ENCODE measurements around the gene CD72. TPM values are rescaled to one million over a fixed set of nuclear protein-coding genes. Genes with fewer than 3 reads are reported as not detected.
A peak's percentile ranks its signal among the peaks of the same experiment; 100 is the strongest.
"Not testable (repeated sequence)": the region's sequence is repeated elsewhere in the genome, so short reads cannot be mapped to it uniquely, and the experiment has no call there.

Gene CD72
- total and polyA plus RNA-seq, 4 donors, result 1.6 to 11.5 (median 3.5) TPM

DNA sequence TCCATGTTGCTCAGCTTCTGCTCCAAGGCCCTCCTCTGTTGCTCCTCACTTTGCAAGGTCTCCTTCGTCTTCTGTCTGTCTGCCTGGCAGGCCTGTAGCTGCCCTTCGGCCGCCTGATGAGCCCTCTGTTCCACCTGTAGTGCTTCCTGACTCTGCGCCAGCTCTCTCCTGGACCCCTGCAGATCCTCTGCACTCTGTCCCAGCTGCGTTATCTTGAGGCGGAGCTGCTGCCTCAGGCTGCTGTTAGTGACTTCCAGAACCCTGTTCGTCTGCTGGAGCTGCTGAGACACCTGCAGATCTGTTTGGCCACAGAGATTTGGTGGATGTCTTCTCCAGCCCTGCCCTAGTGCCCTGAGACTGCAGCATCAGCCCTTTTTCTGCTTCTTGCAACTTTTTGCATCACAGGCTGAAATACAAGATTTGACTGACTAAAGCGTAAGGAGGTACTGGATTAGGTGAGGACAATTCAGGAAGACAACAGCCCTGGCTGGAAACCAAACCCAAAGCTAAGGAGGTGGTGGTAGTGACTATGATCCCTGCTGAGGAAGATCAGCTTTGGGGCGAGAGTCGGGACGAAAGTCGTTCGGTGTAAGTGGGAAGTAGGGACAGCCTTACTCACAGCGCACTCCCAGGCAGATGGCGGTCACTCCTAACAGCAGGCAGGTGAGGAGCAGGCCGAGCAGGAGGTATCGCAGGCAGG is 2.1 kb downstream of the CD72 start:
- intact Hi-C loops (cut with DNase I), result no loop called here

GRCh38 chr9:35612843-35613242 is 5.4 kb downstream of the CD72 start:
- intact Hi-C loops (cut with DNase I), result no loop called here
- H3K4me3 ChIP-seq (ENCODE audit: low read length in 2 of 2), result no peak overlapping the region

More for the DNA sequence above, 2.1 kb downstream of the CD72 start:
- H3K4me3 ChIP-seq (ENCODE audit: low read length in 2 of 2), result no peak overlapping the region
- no peaks in the 10 kb centered on the region for H3K36me3 ChIP-seq (ENCODE audit: control insufficient read depth in 1 of 2, insufficient read depth in 2 of 2, low read length in 1 of 2)
- 86 to 88% methylated on average over 17 of the region's 17 CpGs for WGBS, 2 donors
- no peak overlapping the region for H3K27ac ChIP-seq (ENCODE audit: low read depth in 1 of 2, low read length in 2 of 2)
- no peaks in the 10 kb centered on the region for H3K4me1 ChIP-seq (ENCODE audit: control insufficient read depth in 1 of 2, insufficient read depth in 2 of 2, low read length in 2 of 2)
- no peak for ATAC-seq (ENCODE audit: low FRiP score)
- H3K9me3 ChIP-seq (ENCODE audit: control insufficient read depth, low read length), result no peaks in the 10 kb centered on the region
- H3K27me3 ChIP-seq (ENCODE audit: control insufficient read depth in 1 of 2, insufficient read depth in 2 of 2, low read length in 1 of 2), result no peaks in the 10 kb centered on the region
- no peak for DNase-seq

GRCh38 chr9:35612066-35612465 is 6.1 kb downstream of the CD72 start:
- H3K4me3 ChIP-seq (ENCODE audit: low read length in 2 of 2); H3K4me1 ChIP-seq (ENCODE audit: control insufficient read depth in 1 of 2, insufficient read depth in 2 of 2, low read length in 2 of 2); intact Hi-C loops (cut with DNase I); ATAC-seq (ENCODE audit: low FRiP score); H3K27ac ChIP-seq (ENCODE audit: low read depth in 1 of 2, low read length in 2 of 2); H3K9me3 ChIP-seq (ENCODE audit: control insufficient read depth, low read length); H3K36me3 ChIP-seq (ENCODE audit: control insufficient read depth in 1 of 2, insufficient read depth in 2 of 2, low read length in 1 of 2); DNase-seq; H3K27me3 ChIP-seq (ENCODE audit: control insufficient read depth in 1 of 2, insufficient read depth in 2 of 2, low read length in 1 of 2): not testable (repeated sequence)
- 93 to 95% methylated on average over 4 of the region's 4 CpGs for WGBS, 2 donors

More at GRCh38 chr9:35612843-35613242, 5.4 kb downstream of the CD72 start:
- Histone ChIP-seq H3K36me3 (ENCODE audit: control insufficient read depth in 1 of 2, insufficient read depth in 2 of 2, low read length in 1 of 2) (peaks cover 0 to 3% of the 10 kb centered on the region in 2 donors), H3K27me3 (ENCODE audit: control insufficient read depth in 1 of 2, insufficient read depth in 2 of 2, low read length in 1 of 2) (no peaks in the 10 kb centered on the region), H3K9me3 (ENCODE audit: control insufficient read depth, low read length) (no peaks in the 10 kb centered on the region), H3K4me1 (ENCODE audit: control insufficient read depth in 1 of 2, insufficient read depth in 2 of 2, low read length in 2 of 2) (no peaks in the 10 kb centered on the region), H3K27ac (ENCODE audit: low read depth in 1 of 2, low read length in 2 of 2) (no peak overlapping the region)
- DNase-seq, result no peak
- WGBS, 2 donors, result 88 to 94% methylated on average over 2 of the region's 2 CpGs
- ATAC-seq (ENCODE audit: low FRiP score), result no peak

- no peaks in the 10 kb centered on the region for H3K4me1 ChIP-seq (ENCODE audit: control insufficient read depth in 1 of 2, insufficient read depth in 2 of 2, low read length in 2 of 2)
- no peaks in the 10 kb centered on the region for H3K27me3 ChIP-seq (ENCODE audit: control insufficient read depth in 1 of 2, insufficient read depth in 2 of 2, low read length in 1 of 2)
- H3K9me3 ChIP-seq (ENCODE audit: control insufficient read depth, low read length), result no peaks in the 10 kb centered on the region
- peaks cover 0 to 3% of the 10 kb centered on the region in 2 donors for H3K36me3 ChIP-seq (ENCODE audit: control insufficient read depth in 1 of 2, insufficient read depth in 2 of 2, low read length in 1 of 2)
- 19 to 20% methylated on average over 8 of the region's 8 CpGs for WGBS, 2 donors
- ATAC-seq (ENCODE audit: low FRiP score) (peak; percentile 52), DNase-seq (peak; percentile 69 to 78)
- no peak overlapping the region for H3K4me3 ChIP-seq (ENCODE audit: low read length in 2 of 2)
- intact Hi-C loops (cut with DNase I), result no loop called here
- H3K27ac ChIP-seq (ENCODE audit: low read depth in 1 of 2, low read length in 2 of 2), result no peak overlapping the region
Measured at GRCh38 chr9:35611230-35611797, 6.9 kb downstream of the CD72 start.

GRCh38 chr9:35609820-35610163 is 8.4 kb downstream of the CD72 start:
- Histone ChIP-seq H3K27me3 (ENCODE audit: control insufficient read depth in 1 of 2, insufficient read depth in 2 of 2, low read length in 1 of 2) (no peaks in the 10 kb centered on the region), H3K36me3 (ENCODE audit: control insufficient read depth in 1 of 2, insufficient read depth in 2 of 2, low read length in 1 of 2) (peaks cover 0 to 3% of the 10 kb centered on the region in 2 donors), H3K9me3 (ENCODE audit: control insufficient read depth, low read length) (no peaks in the 10 kb centered on the region), H3K27ac (ENCODE audit: low read depth in 1 of 2, low read length in 2 of 2) (no peak overlapping the region), H3K4me1 (ENCODE audit: control insufficient read depth in 1 of 2, insufficient read depth in 2 of 2, low read length in 2 of 2) (no peaks in the 10 kb centered on the region), H3K4me3 (ENCODE audit: low read length in 2 of 2) (no peak overlapping the region)
- intact Hi-C loops (cut with DNase I), result loop anchor here in 1 of 2 donors (5.0 kb wide), 1 partner anchor 38 kb away; no protein-coding TSS in a partner anchor
- WGBS, 2 donors, result 64 to 65% methylated on average over 13 of the region's 13 CpGs
- ATAC-seq (ENCODE audit: low FRiP score) (no peak), DNase-seq (no peak)

GRCh38 chr9:35609001-35609819 is 9.0 kb downstream of the CD72 start:
- H3K27me3 ChIP-seq (ENCODE audit: control insufficient read depth in 1 of 2, insufficient read depth in 2 of 2, low read length in 1 of 2), result no peaks in the 10 kb centered on the region
- intact Hi-C loops (cut with DNase I), result loop anchor here in 1 of 2 donors (5.0 kb wide), 1 partner anchor 38 kb away; no protein-coding TSS in a partner anchor
- DNase-seq (peak in 1 of 2 donors; percentile 76), ATAC-seq (ENCODE audit: low FRiP score) (no peak)
- H3K4me1 ChIP-seq (ENCODE audit: control insufficient read depth in 1 of 2, insufficient read depth in 2 of 2, low read length in 2 of 2), result no peaks in the 10 kb centered on the region
- H3K36me3 ChIP-seq (ENCODE audit: control insufficient read depth in 1 of 2, insufficient read depth in 2 of 2, low read length in 1 of 2), result peaks cover 0 to 3% of the 10 kb centered on the region in 2 donors
- H3K4me3 ChIP-seq (ENCODE audit: low read length in 2 of 2), result no peak overlapping the region
- H3K27ac ChIP-seq (ENCODE audit: low read depth in 1 of 2, low read length in 2 of 2), result no peak overlapping the region
- 71 to 72% methylated on average over 30 to 31 of the region's 31 CpGs for WGBS, 2 donors
- no peaks in the 10 kb centered on the region for H3K9me3 ChIP-seq (ENCODE audit: control insufficient read depth, low read length)

GRCh38 chr9:35608221-35608620 is 10.0 kb downstream of the CD72 start:
- no peak overlapping the region for H3K27ac ChIP-seq (ENCODE audit: low read depth in 1 of 2, low read length in 2 of 2)
- H3K4me3 ChIP-seq (ENCODE audit: low read length in 2 of 2), result no peak overlapping the region
- no peaks in the 10 kb centered on the region for H3K27me3 ChIP-seq (ENCODE audit: control insufficient read depth in 1 of 2, insufficient read depth in 2 of 2, low read length in 1 of 2)
- 74 to 79% methylated on average over 7 of the region's 7 CpGs for WGBS, 2 donors
- intact Hi-C loops (cut with DNase I), result loop anchor here in 1 of 2 donors (5.0 kb wide), 1 partner anchor 39 kb away; no protein-coding TSS in a partner anchor
- H3K36me3 ChIP-seq (ENCODE audit: control insufficient read depth in 1 of 2, insufficient read depth in 2 of 2, low read length in 1 of 2), result peaks cover 0 to 3% of the 10 kb centered on the region in 2 donors
- DNase-seq (no peak), ATAC-seq (ENCODE audit: low FRiP score) (no peak)
- H3K4me1 ChIP-seq (ENCODE audit: control insufficient read depth in 1 of 2, insufficient read depth in 2 of 2, low read length in 2 of 2), result no peaks in the 10 kb centered on the region
- no peaks in the 10 kb centered on the region for H3K9me3 ChIP-seq (ENCODE audit: control insufficient read depth, low read length)

- Histone ChIP-seq H3K27me3 (ENCODE audit: control insufficient read depth in 1 of 2, insufficient read depth in 2 of 2, low read length in 1 of 2) (no peaks in the 10 kb centered on the region), H3K36me3 (ENCODE audit: control insufficient read depth in 1 of 2, insufficient read depth in 2 of 2, low read length in 1 of 2) (peaks cover 0 to 3% of the 10 kb centered on the region in 2 donors), H3K4me1 (ENCODE audit: control insufficient read depth in 1 of 2, insufficient read depth in 2 of 2, low read length in 2 of 2) (no peaks in the 10 kb centered on the region), H3K9me3 (ENCODE audit: control insufficient read depth, low read length) (no peaks in the 10 kb centered on the region), H3K4me3 (ENCODE audit: low read length in 2 of 2) (no peak overlapping the region), H3K27ac (ENCODE audit: low read depth in 1 of 2, low read length in 2 of 2) (no peak overlapping the region)
- 85 to 87% methylated on average over 7 of the region's 7 CpGs for WGBS, 2 donors
- DNase-seq, result no peak
- no peak for ATAC-seq (ENCODE audit: low FRiP score)
- intact Hi-C loops (cut with DNase I), result loop anchor here in 1 of 2 donors (5.0 kb wide), 1 partner anchor 41 kb away; no protein-coding TSS in a partner anchor
Measured at GRCh38 chr9:35606726-35607125, 11.5 kb downstream of the CD72 start.

All from aorta (tissue), 5 donors.